Stimulated activated naive CD8-positive, alpha-beta T cell treated with anti-CD3 and anti-CD28 coated beads, Interleukin-15, Interleukin-2, amounts not matched to agents 100 U/mL and 50 U/mL, for 24 hours (primary cell): ENCODE measurements around the gene TSBP1.
A peak's percentile ranks its signal among the peaks of the same experiment; 100 is the strongest.

Source experiments
- ATAC-seq: fragments of 150-1000 bp; cut with Tn5 transposase; one replicate; pipeline ENCODE4 v1.10.0; 2021
- DNase-seq: peaks from one replicate; pipeline ENCODE4 v3.0.0; 2021

The TSBP1 gene

GRCh38 chr6:32371803-32372202, at the start of gene TSBP1:
Gene TSBP1 (minus strand): TSS chr6:32371903. CDS start chr6:32371706, 197 bp downstream.
- DNase-seq (no peak), ATAC-seq (no peak)

- ATAC-seq (no peak), DNase-seq (no peak)
These were observed 44.3 kb upstream of the TSBP1 start for GRCh38 chr6:32416036-32416435.

- DNase-seq (peak; percentile 82), ATAC-seq (peak; percentile 74)
These were observed 43.9 kb upstream of the TSBP1 start for GRCh38 chr6:32415521-32416019.

GRCh38 chr6:32413427-32414047, 41.8 kb upstream of the TSBP1 start:
- DNase-seq (peak; percentile 88), ATAC-seq (peak; percentile 84)

- DNase-seq (no peak), ATAC-seq (no peak)
These were observed 40.0 kb upstream of the TSBP1 start for GRCh38 chr6:32411566-32412327.

GRCh38 chr6:32410906-32411305, 39.2 kb upstream of the TSBP1 start:
- ATAC-seq, result no peak

GRCh38 chr6:32406857-32407256, 35.2 kb upstream of the TSBP1 start, which contains the start of gene BTNL2:
Gene BTNL2 (minus strand): TSS chr6:32407181. CDS start chr6:32407123, 58 bp downstream.
- ATAC-seq (no peak), DNase-seq (no peak)

More at GRCh38 chr6:32410906-32411305, 39.2 kb upstream of the TSBP1 start:
- no peak for DNase-seq

GRCh38 chr6:32406197-32406596, 34.5 kb upstream of the TSBP1 start:
- no peak for ATAC-seq

GRCh38 chr6:32405656-32406055, 34.0 kb upstream of the TSBP1 start:
- DNase-seq (no peak), ATAC-seq (no peak)

More at GRCh38 chr6:32406197-32406596, 34.5 kb upstream of the TSBP1 start:
- DNase-seq, result no peak

GRCh38 chr6:32402812-32403211, 31.1 kb upstream of the TSBP1 start:
- no peak for ATAC-seq
- DNase-seq, result no peak

GRCh38 chr6:32401284-32401963, 29.7 kb upstream of the TSBP1 start:
- no peak for DNase-seq
- ATAC-seq, result no peak

- ATAC-seq (no peak), DNase-seq (no peak)
These were observed 25.7 kb upstream of the TSBP1 start for GRCh38 chr6:32397252-32397920.

GRCh38 chr6:32396028-32396427, 24.3 kb upstream of the TSBP1 start:
- DNase-seq (no peak), ATAC-seq (no peak)

- no peak for ATAC-seq
- DNase-seq, result no peak
These were observed 22.1 kb upstream of the TSBP1 start for GRCh38 chr6:32393665-32394420.

- ATAC-seq (no peak), DNase-seq (no peak)
These were observed 19.8 kb upstream of the TSBP1 start for GRCh38 chr6:32391505-32391904.

GRCh38 chr6:32387589-32388340, 16.1 kb upstream of the TSBP1 start:
- ATAC-seq (no peak), DNase-seq (no peak)

GRCh38 chr6:32386040-32386439, 14.3 kb upstream of the TSBP1 start:
- ATAC-seq, result no peak
- no peak for DNase-seq

GRCh38 chr6:32382757-32383420, 11.2 kb upstream of the TSBP1 start:
- no peak for ATAC-seq
- no peak for DNase-seq

GRCh38 chr6:32379545-32379944, 7.8 kb upstream of the TSBP1 start:
- DNase-seq (no peak), ATAC-seq (no peak)
